Liver (tissue), 9 donors: ENCODE data around the gene PPA1. TPM values are rescaled to one million over a fixed set of nuclear protein-coding genes. Genes with fewer than 3 reads are reported as not detected.

Source experiments
- DNase-seq: peaks from one replicate; pipeline ENCODE4 v3.0.0-alpha.2; 2017; ENCODE audit warnings: low spot score
- H3K27ac ChIP-seq, 2 donors: one replicate each; pipeline ENCODE4 v1.7.0; 2013; ENCODE audit warnings: inconsistent platforms in 2 of 2, low read length in 2 of 2, control low read depth in 1 of 2, low read depth in 1 of 2, mild to moderate bottlenecking in 1 of 2
- H3K27me3 ChIP-seq, 4 donors: one replicate each; pipeline versions ENCODE4 v1.6.1 to v1.7.0; 2013; ENCODE audit warnings: low read length in 3 of 4, inconsistent platforms in 1 of 4, mild to moderate bottlenecking in 1 of 4, moderate library complexity in 1 of 4; ENCODE audit not compliant: control insufficient read depth in 4 of 4, insufficient read depth in 4 of 4
- H3K36me3 ChIP-seq, 4 donors: one replicate each; pipeline versions ENCODE4 v1.6.1 to v1.7.0; 2013; ENCODE audit warnings: low read length in 3 of 4, mild to moderate bottlenecking in 3 of 4, low read depth in 1 of 4, moderate library complexity in 1 of 4; ENCODE audit not compliant: control insufficient read depth in 4 of 4, insufficient read depth in 3 of 4
- H3K4me1 ChIP-seq, 4 donors: one replicate each; pipeline versions ENCODE4 v1.6.1 to v1.7.0; 2013; ENCODE audit warnings: low read length in 3 of 4, mild to moderate bottlenecking in 3 of 4, moderate library complexity in 1 of 4; ENCODE audit not compliant: control insufficient read depth in 4 of 4, insufficient read depth in 4 of 4
- H3K4me3 ChIP-seq, 3 donors: one replicate each; pipeline versions ENCODE4 v1.6.1 to v1.7.0; 2013; ENCODE audit warnings: low read length in 3 of 3, control low read depth in 1 of 3, low read depth in 1 of 3, mild to moderate bottlenecking in 1 of 3
- H3K9ac ChIP-seq, 2 donors: one replicate each; pipeline ENCODE4 v1.7.0; 2013; ENCODE audit warnings: low read length in 2 of 2, mild to moderate bottlenecking in 2 of 2, moderate library complexity in 2 of 2, control low read depth in 1 of 2, low read depth in 1 of 2
- H3K9me3 ChIP-seq, 4 donors: one replicate each; pipeline versions ENCODE4 v1.6.1 to v1.7.0; 2013; ENCODE audit warnings: low read length in 3 of 4; ENCODE audit not compliant: control insufficient read depth in 4 of 4
- EGR1 ChIP-seq, 2 donors: IDR thresholded peaks; 2 replicates each; pipeline ENCODE4 v1.6.1; 2016 to 2018; ENCODE audit warnings: antibody characterized with exemption in 2 of 2, low read depth in 2 of 2
- FOXA1 ChIP-seq: IDR thresholded peaks from 2 replicates; pipeline ENCODE4 v1.6.1; 2016; ENCODE audit warnings: antibody characterized with exemption
- FOXA2 ChIP-seq: IDR thresholded peaks from 2 replicates; pipeline ENCODE4 v1.6.1; 2016; ENCODE audit warnings: antibody characterized with exemption
- GABPA ChIP-seq, 2 donors: IDR thresholded peaks in 1 of 2; conservative IDR thresholded peaks in 1 of 2; 2 replicates each; pipeline ENCODE4 v1.6.1; 2016; ENCODE audit warnings: antibody characterized with exemption in 2 of 2, mild to moderate bottlenecking in 1 of 2, moderate library complexity in 1 of 2
- HNF4A ChIP-seq, 2 donors: conservative IDR thresholded peaks; 2 replicates each; pipeline ENCODE4 v1.6.1; 2016; ENCODE audit warnings: antibody characterized with exemption in 2 of 2, mild to moderate bottlenecking in 2 of 2
- HNF4G ChIP-seq: IDR thresholded peaks from 2 replicates; pipeline ENCODE4 v1.6.1; 2016; ENCODE audit warnings: antibody characterized with exemption
- JUND ChIP-seq, 2 donors: IDR thresholded peaks; 2 replicates each; pipeline ENCODE4 v1.6.1; 2016; ENCODE audit warnings: antibody characterized with exemption in 2 of 2
- NR2F2 ChIP-seq: IDR thresholded peaks from 2 replicates; pipeline ENCODE4 v1.6.1; 2016; ENCODE audit warnings: antibody characterized with exemption
- RAD21 ChIP-seq, 2 donors: IDR thresholded peaks; 2 replicates each; pipeline ENCODE4 v1.6.1; 2016; ENCODE audit warnings: antibody characterized with exemption in 2 of 2, mild to moderate bottlenecking in 2 of 2
- RXRA ChIP-seq, 2 donors: IDR thresholded peaks; 2 replicates each; pipeline ENCODE4 v1.6.1; 2017 to 2018; ENCODE audit warnings: antibody characterized with exemption in 2 of 2, mild to moderate bottlenecking in 1 of 2
- SP1 ChIP-seq: IDR thresholded peaks from 2 replicates; pipeline ENCODE4 v1.6.1; 2018; ENCODE audit warnings: antibody characterized with exemption, mild to moderate bottlenecking
- TAF1 ChIP-seq: conservative IDR thresholded peaks from 2 replicates; pipeline ENCODE4 v1.6.1; 2016; ENCODE audit warnings: antibody characterized with exemption, mild to moderate bottlenecking
- YY1 ChIP-seq: IDR thresholded peaks from 2 replicates; pipeline ENCODE4 v1.6.1; 2016; ENCODE audit warnings: antibody characterized with exemption, mild to moderate bottlenecking
- WGBS: extraction: QIAGEN DNeasy Blood & Tissue Kit; methylation state at CpG from one replicate; pipeline ENCODE4 v1.1.7; 2013; 5-methylcytosine and 5-hydroxymethylcytosine counted together
- polyA plus RNA-seq, 2 donors: library from polyadenylated mRNA; stranded (reverse) in 1 of 2; unstranded in 1 of 2; fragments of 200-250 nt in 1 of 2; fragments of >200 nt in 1 of 2; fragmentation: Nextera tagmentation in 1 of 2; extraction: Ambion mirVana in 1 of 2; gene quantifications; one replicate each; pipeline versions ENCODE4 v1.2.1 to v1.2.3, GENCODE V29; 2013 to 2015
- total RNA-seq, 2 donors: library from RNA; depleted of rRNA; stranded (reverse); fragments of >200 nt; gene quantifications; one replicate each; pipeline ENCODE4 v1.2.3, GENCODE V29; 2014
- TF ChIP-seq, protein P1 (sequence below): fragments of 150-350 bp; IDR thresholded peaks from 2 replicates; pipeline ENCODE4 v1.5.1; 2017; ENCODE audit warnings: improper control_type of control experiment, low read depth, low read length; ENCODE audit not compliant: missing input control
- TF ChIP-seq, protein P2 (sequence below): IDR thresholded peaks from 2 replicates; pipeline ENCODE4 v1.6.1; 2016; ENCODE audit warnings: antibody characterized with exemption
- TF ChIP-seq, protein P3 (sequence below): IDR thresholded peaks from 2 replicates; pipeline ENCODE4 v1.6.1; 2016; ENCODE audit warnings: antibody characterized with exemption
- TF ChIP-seq, protein P4 (sequence below): IDR thresholded peaks from 2 replicates; pipeline ENCODE4 v1.6.1; 2016; ENCODE audit warnings: antibody characterized with exemption
- TF ChIP-seq, protein P5 (sequence below): IDR thresholded peaks from 2 replicates; pipeline ENCODE4 v1.6.1; 2016; ENCODE audit warnings: antibody characterized with exemption, mild to moderate bottlenecking
- donor health status: healthy.
- donor health status: healthy.
- donor health status: healthy.
- donor health status: healthy.
- donor health status: healthy.

The PPA1 gene
- total and polyA plus RNA-seq, 4 donors: 91.1 to 111 (median 99.4) TPM

DNA sequence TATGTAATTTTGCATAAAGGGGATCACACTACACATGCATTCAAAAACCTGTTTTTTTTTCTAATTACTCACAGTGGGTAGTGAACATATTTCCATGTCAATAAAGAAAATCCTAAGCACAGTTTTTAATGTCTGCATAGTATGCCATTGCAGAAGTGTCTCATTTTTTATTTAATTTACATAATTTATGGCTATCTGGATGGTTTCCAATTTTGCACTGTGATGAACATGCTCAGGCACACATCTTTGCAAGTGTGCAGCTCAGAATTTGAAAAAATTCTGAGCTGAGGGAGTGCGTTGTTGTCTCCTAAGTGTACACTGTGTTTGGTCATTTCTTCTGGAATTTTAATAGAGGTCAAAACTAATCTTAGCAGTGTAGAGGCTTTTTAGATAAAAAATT lies 48.4 kb upstream of the PPA1 start:
- H3K36me3 ChIP-seq: no peaks in the 10 kb centered on the region
- WGBS: 95% methylated on average over 1 of the region's 1 CpG
- peaks cover 3 to 5% (median 4%) of the 10 kb centered on the region in 4 donors for H3K4me1 ChIP-seq
- no peak overlapping the region for H3K4me3 ChIP-seq
- TF ChIP-seq HNF4G (no peak), SP1 (no peak), FOXA1 (no peak), RAD21 (IDR thresholded peaks at IDR 0.05) (no peak), TAF1 (no peak), YY1 (no peak), JUND (IDR thresholded peaks at IDR 0.05) (no peak), FOXA2 (no peak), RXRA (IDR thresholded peaks at IDR 0.05) (no peak), GABPA (IDR thresholded peaks at IDR 0.05 in 1 of 2, conservative IDR thresholded peaks at IDR 0.05 in 1 of 2) (no peak), HNF4A (conservative IDR thresholded peaks at IDR 0.05) (no peak), EGR1 (IDR thresholded peaks at IDR 0.05; ENCODE audit: low read depth in 2 of 2) (no peak), NR2F2 (no peak)
- TF ChIP-seq, protein P1, sequence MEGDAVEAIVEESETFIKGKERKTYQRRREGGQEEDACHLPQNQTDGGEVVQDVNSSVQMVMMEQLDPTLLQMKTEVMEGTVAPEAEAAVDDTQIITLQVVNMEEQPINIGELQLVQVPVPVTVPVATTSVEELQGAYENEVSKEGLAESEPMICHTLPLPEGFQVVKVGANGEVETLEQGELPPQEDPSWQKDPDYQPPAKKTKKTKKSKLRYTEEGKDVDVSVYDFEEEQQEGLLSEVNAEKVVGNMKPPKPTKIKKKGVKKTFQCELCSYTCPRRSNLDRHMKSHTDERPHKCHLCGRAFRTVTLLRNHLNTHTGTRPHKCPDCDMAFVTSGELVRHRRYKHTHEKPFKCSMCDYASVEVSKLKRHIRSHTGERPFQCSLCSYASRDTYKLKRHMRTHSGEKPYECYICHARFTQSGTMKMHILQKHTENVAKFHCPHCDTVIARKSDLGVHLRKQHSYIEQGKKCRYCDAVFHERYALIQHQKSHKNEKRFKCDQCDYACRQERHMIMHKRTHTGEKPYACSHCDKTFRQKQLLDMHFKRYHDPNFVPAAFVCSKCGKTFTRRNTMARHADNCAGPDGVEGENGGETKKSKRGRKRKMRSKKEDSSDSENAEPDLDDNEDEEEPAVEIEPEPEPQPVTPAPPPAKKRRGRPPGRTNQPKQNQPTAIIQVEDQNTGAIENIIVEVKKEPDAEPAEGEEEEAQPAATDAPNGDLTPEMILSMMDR: no peak
- TF ChIP-seq, protein P2, sequence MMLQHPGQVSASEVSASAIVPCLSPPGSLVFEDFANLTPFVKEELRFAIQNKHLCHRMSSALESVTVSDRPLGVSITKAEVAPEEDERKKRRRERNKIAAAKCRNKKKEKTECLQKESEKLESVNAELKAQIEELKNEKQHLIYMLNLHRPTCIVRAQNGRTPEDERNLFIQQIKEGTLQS: no peak
- TF ChIP-seq, protein P3, sequence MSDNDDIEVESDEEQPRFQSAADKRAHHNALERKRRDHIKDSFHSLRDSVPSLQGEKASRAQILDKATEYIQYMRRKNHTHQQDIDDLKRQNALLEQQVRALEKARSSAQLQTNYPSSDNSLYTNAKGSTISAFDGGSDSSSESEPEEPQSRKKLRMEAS: no peak
- TF ChIP-seq, protein P4, sequence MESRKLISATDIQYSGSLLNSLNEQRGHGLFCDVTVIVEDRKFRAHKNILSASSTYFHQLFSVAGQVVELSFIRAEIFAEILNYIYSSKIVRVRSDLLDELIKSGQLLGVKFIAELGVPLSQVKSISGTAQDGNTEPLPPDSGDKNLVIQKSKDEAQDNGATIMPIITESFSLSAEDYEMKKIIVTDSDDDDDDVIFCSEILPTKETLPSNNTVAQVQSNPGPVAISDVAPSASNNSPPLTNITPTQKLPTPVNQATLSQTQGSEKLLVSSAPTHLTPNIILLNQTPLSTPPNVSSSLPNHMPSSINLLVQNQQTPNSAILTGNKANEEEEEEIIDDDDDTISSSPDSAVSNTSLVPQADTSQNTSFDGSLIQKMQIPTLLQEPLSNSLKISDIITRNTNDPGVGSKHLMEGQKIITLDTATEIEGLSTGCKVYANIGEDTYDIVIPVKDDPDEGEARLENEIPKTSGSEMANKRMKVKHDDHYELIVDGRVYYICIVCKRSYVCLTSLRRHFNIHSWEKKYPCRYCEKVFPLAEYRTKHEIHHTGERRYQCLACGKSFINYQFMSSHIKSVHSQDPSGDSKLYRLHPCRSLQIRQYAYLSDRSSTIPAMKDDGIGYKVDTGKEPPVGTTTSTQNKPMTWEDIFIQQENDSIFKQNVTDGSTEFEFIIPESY: no peak
- TF ChIP-seq, protein P5, sequence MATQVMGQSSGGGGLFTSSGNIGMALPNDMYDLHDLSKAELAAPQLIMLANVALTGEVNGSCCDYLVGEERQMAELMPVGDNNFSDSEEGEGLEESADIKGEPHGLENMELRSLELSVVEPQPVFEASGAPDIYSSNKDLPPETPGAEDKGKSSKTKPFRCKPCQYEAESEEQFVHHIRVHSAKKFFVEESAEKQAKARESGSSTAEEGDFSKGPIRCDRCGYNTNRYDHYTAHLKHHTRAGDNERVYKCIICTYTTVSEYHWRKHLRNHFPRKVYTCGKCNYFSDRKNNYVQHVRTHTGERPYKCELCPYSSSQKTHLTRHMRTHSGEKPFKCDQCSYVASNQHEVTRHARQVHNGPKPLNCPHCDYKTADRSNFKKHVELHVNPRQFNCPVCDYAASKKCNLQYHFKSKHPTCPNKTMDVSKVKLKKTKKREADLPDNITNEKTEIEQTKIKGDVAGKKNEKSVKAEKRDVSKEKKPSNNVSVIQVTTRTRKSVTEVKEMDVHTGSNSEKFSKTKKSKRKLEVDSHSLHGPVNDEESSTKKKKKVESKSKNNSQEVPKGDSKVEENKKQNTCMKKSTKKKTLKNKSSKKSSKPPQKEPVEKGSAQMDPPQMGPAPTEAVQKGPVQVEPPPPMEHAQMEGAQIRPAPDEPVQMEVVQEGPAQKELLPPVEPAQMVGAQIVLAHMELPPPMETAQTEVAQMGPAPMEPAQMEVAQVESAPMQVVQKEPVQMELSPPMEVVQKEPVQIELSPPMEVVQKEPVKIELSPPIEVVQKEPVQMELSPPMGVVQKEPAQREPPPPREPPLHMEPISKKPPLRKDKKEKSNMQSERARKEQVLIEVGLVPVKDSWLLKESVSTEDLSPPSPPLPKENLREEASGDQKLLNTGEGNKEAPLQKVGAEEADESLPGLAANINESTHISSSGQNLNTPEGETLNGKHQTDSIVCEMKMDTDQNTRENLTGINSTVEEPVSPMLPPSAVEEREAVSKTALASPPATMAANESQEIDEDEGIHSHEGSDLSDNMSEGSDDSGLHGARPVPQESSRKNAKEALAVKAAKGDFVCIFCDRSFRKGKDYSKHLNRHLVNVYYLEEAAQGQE: no peak
- H3K27ac ChIP-seq: no peak overlapping the region
- no peak overlapping the region for H3K9ac ChIP-seq
- peaks cover 0 to 7% (median 1%) of the 10 kb centered on the region in 4 donors for H3K27me3 ChIP-seq
- DNase-seq: no peak
- H3K9me3 ChIP-seq: no peaks in the 10 kb centered on the region
